Stimulated activated naive CD8-positive, alpha-beta T cell treated with anti-CD3 and anti-CD28 coated beads, Interleukin-15, Interleukin-2, amounts not matched to agents 100 ng/mL and 50 ng/mL, for 24 hours (primary cell): ENCODE results near the gene DERL2.
"Not testable (repeated sequence)": the region's sequence is repeated elsewhere in the genome, so short reads cannot be mapped to it uniquely, and the experiment has no call there.

ENCODE experiments used
- H3K27ac Mint-ChIP-seq: one replicate; pipeline ENCODE4 v1.8.0; 2021; ENCODE audit warnings: mild to moderate bottlenecking, mixed read lengths
- H3K27me3 Mint-ChIP-seq: one replicate; pipeline ENCODE4 v1.8.0; 2021; ENCODE audit warnings: mixed read lengths
- H3K36me3 Mint-ChIP-seq: one replicate; pipeline ENCODE4 v1.8.0; 2021; ENCODE audit warnings: low read depth, mixed read lengths
- H3K4me1 Mint-ChIP-seq: one replicate; pipeline ENCODE4 v1.8.0; 2021; ENCODE audit warnings: low read depth, mixed read lengths
- H3K4me3 Mint-ChIP-seq: one replicate; pipeline ENCODE4 v1.8.0; 2021; ENCODE audit warnings: mild to moderate bottlenecking, mixed read lengths
- H3K9me3 Mint-ChIP-seq: one replicate; pipeline ENCODE4 v1.8.0; 2021; ENCODE audit warnings: mixed read lengths

DERL2 gene

GRCh38 chr17:5434984-5435383 is 51.0 kb downstream of the DERL2 start:
- peak overlapping the region; percentile 36 for H3K4me3 Mint-ChIP-seq
- peak overlapping the region; percentile 78 for H3K27ac Mint-ChIP-seq
- peaks cover 37% of the 10 kb centered on the region for H3K4me1 Mint-ChIP-seq
- no peaks in the 10 kb centered on the region for H3K27me3 Mint-ChIP-seq
- peaks cover 78% of the 10 kb centered on the region for H3K36me3 Mint-ChIP-seq
- no peaks in the 10 kb centered on the region for H3K9me3 Mint-ChIP-seq

GRCh38 chr17:5431949-5432556 is 53.9 kb downstream of the DERL2 start:
- Mint-ChIP-seq H3K27me3 (no peaks in the 10 kb centered on the region), H3K36me3 (peaks cover 82% of the 10 kb centered on the region), H3K9me3 (no peaks in the 10 kb centered on the region), H3K4me3 (no peak overlapping the region), H3K27ac (peak overlapping the region; percentile 0), H3K4me1 (peaks cover 19% of the 10 kb centered on the region)

DNA sequence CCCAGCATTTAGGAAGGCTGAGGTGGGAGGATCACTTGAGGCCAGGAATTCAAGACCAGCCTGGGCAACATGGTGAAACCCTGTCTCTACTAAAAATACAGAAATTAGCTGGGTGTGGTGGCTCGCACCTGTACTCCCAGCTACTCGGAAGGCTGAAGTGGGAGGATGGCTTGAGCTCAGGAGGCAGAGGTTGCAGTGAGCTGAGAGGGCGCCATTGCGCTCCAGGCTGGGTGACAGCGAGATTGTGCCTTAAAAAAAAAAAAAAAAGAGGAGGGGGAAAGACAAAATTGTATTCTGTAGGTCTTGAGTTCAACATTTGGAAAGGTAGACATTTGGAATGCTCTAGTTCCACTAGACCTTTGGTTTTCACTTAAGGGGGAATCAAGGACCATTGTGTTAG is 54.7 kb downstream of the DERL2 start:
- Mint-ChIP-seq H3K36me3 (peaks cover 75% of the 10 kb centered on the region), H3K4me1 (peaks cover 11% of the 10 kb centered on the region)
- H3K27me3 Mint-ChIP-seq, H3K9me3 Mint-ChIP-seq, H3K4me3 Mint-ChIP-seq, H3K27ac Mint-ChIP-seq: not testable (repeated sequence)

DNA sequence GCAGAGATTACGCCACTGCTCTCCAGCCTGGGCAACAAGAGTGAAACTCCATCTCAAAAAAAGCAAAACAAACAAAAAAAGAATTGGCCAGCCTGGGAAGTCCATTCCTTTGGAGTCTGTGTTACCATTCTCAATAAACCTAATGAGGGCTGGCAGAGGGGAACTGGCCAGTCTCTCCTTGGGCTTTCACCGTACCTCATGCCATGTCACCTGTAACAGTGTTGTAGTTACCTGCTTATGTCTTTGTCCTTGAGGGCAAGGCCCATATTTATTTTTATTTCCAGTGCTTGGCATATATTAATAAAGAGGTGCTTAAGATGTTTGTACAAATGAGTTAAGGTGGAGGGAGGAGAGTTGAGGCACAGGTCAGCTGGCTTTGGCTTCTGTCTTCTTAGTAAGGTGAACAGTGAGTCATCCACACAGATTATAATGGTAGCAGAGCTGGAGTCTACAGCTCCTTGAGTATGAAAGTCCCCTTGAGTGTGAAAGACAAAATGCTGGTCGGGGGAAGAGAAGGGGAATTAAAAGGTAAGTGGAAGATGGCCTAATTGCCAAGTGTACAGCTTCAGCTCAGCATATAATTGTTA is 55.5 kb downstream of the DERL2 start:
- peaks cover 77% of the 10 kb centered on the region for H3K36me3 Mint-ChIP-seq
- no peak overlapping the region for H3K4me3 Mint-ChIP-seq
- H3K27ac Mint-ChIP-seq, result peak overlapping the region; percentile 15
- H3K27me3 Mint-ChIP-seq, result no peaks in the 10 kb centered on the region
- no peaks in the 10 kb centered on the region for H3K9me3 Mint-ChIP-seq
- H3K4me1 Mint-ChIP-seq, result peaks cover 6% of the 10 kb centered on the region

DNA sequence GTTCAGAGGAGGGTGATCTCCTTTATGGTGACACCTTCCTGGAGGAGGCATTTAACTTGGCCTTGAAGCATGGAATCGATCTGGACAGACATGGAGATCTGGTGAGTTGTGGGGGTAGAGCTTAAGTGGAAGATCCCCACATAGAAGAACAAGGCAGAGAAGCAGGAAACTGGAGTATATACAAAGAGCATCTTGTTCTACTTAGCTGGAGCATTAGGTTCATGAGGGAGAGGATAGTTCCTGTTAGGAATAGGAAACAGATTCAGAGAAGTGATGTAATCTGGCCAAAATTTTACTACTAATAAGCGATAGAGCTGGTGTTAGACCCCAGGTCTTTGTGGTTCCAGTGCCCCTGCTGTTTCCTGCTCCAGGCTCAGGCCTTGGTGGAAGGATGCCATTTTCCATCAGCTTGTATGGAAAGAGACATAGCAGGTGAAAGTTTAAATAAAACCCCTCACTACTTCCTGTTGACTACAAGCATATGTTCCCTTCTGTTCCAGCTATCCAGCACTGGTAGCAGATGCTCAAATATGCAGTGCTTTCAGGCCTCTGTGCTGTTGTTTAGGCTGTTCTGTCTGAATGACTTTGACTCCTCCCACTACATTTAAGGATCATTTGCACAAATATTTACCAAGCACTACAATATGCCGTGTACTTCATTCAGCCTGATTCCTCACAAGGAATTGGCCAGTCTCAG is 56.6 kb downstream of the DERL2 start:
- H3K9me3 Mint-ChIP-seq, result no peaks in the 10 kb centered on the region
- peaks cover 78% of the 10 kb centered on the region for H3K36me3 Mint-ChIP-seq
- no peak overlapping the region for H3K4me3 Mint-ChIP-seq
- peak overlapping the region; percentile 27 for H3K27ac Mint-ChIP-seq
- H3K4me1 Mint-ChIP-seq, result no peaks in the 10 kb centered on the region
- H3K27me3 Mint-ChIP-seq, result no peaks in the 10 kb centered on the region

GRCh38 chr17:5425826-5426225 is 60.2 kb downstream of the DERL2 start:
- H3K4me1 Mint-ChIP-seq, result peaks cover 23% of the 10 kb centered on the region
- peak overlapping the region; percentile 4 for H3K27ac Mint-ChIP-seq
- peaks cover 72% of the 10 kb centered on the region for H3K36me3 Mint-ChIP-seq
- H3K27me3 Mint-ChIP-seq, result no peaks in the 10 kb centered on the region
- no peaks in the 10 kb centered on the region for H3K9me3 Mint-ChIP-seq
- no peak overlapping the region for H3K4me3 Mint-ChIP-seq

GRCh38 chr17:5424909-5425308 is 61.1 kb downstream of the DERL2 start:
- H3K27me3 Mint-ChIP-seq, result no peaks in the 10 kb centered on the region
- peaks cover 72% of the 10 kb centered on the region for H3K36me3 Mint-ChIP-seq
- H3K27ac Mint-ChIP-seq, result no peak overlapping the region
- no peak overlapping the region for H3K4me3 Mint-ChIP-seq
- H3K4me1 Mint-ChIP-seq, result peaks cover 30% of the 10 kb centered on the region
- H3K9me3 Mint-ChIP-seq, result no peaks in the 10 kb centered on the region

- Mint-ChIP-seq H3K4me1 (peaks cover 46% of the 10 kb centered on the region), H3K4me3 (no peak overlapping the region), H3K36me3 (peaks cover 63% of the 10 kb centered on the region), H3K27ac (no peak overlapping the region), H3K27me3 (no peaks in the 10 kb centered on the region), H3K9me3 (no peaks in the 10 kb centered on the region)
Measured at GRCh38 chr17:5422505-5422904, 63.5 kb downstream of the DERL2 start.
